GM18526 (cell line): ENCODE results near the gene DACH1.

Experiments
- POLR2A ChIP-seq: IDR thresholded peaks from 3 replicates; pipeline ENCODE4 v1.6.1; 2011; ENCODE audit not compliant: insufficient read length; ENCODE audit errors: extremely low read depth

The DACH1 gene

GRCh38 chr13:71609271-71609670 is 257.7 kb downstream of the DACH1 start:
- TF ChIP-seq POLR2A = no peak

- no peak for TF ChIP-seq POLR2A
Measured at GRCh38 chr13:71607575-71607974, 259.4 kb downstream of the DACH1 start.

DNA sequence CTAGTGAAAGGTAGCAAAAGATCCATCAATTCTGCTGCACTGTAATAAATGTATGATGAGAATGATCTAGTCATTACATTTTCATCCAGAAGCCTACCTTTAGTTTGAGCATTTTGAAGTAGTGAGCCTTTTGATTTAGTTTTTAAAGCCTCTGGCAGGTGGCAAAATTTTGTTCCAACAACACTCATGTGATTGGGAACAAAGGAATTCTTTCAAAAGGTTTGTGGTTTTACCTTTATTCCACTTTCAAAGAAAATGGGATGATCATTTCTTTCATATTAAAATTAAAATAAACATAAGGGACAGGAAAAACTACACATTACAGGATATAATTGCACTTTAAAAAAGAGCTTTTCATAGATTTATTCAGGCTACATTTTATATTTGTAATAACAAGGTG is 260.2 kb downstream of the DACH1 start:
- no peak for TF ChIP-seq POLR2A

DNA sequence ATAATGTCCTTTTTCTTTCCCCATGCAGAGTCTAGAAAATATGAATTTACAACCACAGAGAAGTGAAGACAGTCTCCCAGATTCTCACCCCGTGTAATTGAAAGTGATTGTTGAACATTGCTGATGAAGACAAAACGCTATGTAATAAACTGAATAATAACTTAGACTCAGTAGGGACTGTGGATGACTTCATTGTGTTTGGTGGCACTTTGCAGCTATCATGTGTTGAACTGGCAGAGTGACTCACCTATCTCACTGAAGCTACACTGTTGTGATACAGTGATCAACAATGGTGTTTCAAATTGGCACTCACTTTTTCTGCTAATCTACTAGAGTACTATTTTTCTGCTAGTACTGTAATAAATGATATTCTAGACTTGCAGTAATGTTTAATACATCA is 261.3 kb downstream of the DACH1 start:
- no peak for TF ChIP-seq POLR2A

DNA sequence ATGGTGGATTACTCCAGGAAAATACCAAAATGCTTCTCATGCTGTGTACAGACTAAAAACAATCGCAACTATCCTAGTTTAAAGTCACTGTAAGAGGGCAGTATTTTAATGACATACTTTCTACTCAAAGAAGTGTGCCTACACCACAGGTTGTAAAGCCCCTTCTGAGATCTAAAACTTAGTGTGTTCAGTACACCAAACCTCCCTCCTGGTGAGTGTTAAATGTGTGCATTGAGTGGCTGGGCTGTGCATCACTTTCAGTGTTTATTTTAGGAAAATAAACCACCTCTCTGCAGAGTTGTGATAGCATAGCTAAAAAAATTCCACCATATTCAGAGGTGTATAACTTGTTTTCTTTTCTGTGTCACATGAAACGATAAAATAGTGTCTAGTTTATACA is 263.7 kb downstream of the DACH1 start:
- TF ChIP-seq POLR2A = no peak

DNA sequence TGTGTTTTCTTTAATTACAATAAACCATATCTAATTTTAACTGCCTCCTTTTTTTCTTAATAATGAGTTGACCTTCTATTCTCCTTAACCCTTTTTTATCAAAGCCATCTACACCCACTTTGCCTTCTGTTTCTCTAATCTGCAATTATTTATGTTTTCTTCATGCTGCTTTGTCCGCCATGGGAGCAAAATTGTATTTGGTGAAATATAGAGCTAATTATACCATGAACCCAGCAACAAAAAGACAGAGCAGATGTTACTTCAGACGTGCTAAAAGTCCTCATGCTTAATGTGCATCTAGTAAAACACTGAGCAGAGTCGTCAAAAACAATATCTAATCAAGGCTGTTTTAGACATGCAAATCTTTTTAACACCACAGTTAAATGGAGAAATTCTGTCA is 264.7 kb downstream of the DACH1 start:
- no peak for TF ChIP-seq POLR2A

DNA sequence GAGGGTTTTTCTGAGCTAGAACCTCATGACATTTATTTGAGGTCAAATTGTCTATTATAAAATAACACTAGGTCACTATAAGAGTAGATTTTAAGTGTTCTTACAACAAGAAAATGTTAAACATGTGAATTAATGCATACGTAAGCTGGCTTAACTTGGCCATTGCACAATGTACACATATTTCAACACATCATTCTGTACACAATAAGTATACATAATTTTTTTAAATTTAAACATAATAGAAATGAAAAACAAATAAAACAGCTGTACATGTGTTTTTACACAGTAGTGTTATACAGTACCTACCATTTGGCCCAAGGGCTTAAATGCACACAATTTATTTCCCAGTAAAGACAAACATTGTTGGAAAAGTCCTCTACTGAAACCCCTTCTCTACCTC is 269.9 kb downstream of the DACH1 start:
- TF ChIP-seq POLR2A = no peak

DNA sequence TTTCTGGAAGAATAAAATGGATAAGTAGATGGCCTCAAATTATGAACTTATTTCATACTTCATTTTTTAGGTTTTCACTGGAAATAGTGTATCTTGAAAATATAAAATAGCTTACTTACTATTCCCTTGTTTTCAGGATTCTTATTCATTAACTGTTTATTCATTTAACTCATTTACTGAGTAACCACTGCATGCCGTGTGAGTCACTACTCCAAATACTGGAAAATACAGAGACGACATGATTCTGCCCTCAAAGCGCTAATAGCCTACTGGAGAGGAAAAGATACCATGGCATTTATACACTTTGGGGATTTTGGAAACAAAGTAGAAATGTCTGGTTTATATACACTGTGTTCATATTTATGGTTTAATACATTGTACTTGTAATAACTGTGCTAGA is 270.9 kb downstream of the DACH1 start:
- TF ChIP-seq POLR2A = no peak

GRCh38 chr13:71593566-71593965 is 273.4 kb downstream of the DACH1 start:
- TF ChIP-seq POLR2A = no peak

DNA sequence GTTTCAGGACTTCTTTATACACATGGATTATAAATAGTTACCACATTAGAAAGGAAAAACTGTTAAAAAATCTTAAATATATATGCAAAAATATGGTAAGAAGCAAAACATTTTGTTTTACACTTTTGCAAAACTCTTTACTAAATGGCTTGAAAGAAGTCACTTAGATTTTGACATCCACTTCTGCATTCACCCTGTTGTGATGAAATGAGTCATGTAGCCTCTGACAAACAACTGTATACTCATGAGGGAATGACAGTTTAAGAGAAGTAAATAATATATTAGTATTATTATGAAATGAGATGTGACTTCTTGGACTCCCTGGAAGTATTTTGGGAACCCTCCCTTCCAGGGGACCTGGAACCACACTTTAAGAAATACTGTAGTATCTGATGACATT is 275.6 kb downstream of the DACH1 start:
- no peak for TF ChIP-seq POLR2A

DNA sequence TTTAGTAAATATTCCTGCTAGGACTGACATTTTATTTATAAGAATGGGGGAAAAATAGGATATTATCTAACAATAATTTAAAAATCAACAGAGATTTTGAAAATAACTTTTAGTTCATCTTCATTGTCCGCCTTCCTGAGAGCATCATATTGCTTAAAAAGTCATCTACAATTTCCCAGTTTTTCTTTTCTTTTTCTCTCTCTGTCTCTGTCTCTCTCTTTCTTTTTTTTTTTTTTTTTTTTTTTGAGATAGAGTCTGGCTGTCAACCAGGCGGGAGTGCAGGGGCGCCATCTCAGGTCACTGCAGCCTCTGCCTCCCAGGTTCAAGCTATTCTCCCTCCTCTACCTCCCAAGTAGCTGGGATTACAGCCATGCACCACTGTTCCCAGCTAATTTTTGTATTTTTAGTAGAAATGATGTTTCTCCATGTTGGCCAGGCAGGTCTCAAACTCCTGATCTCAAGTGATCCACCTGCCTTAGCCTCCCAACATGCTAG is 276.3 kb downstream of the DACH1 start:
- no peak for TF ChIP-seq POLR2A

DNA sequence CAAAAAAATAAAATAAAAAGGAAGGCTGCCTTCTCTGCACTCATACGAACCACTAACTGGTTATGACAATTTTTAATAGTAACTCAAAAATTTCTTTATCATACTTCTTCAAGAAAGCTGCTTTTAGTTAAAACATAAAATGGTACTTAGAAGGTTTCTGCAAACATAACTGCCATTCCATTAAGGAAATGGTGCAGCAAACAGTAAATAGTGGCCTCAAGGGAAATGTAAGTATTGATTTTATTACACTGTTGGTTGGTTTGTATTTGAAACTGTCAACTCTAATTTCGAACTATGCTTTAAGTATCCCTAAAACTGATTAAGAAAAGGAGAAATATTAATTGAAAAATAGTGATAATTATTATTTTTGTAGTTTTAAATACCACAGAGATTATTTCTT is 278.0 kb downstream of the DACH1 start:
- no peak for TF ChIP-seq POLR2A

DNA sequence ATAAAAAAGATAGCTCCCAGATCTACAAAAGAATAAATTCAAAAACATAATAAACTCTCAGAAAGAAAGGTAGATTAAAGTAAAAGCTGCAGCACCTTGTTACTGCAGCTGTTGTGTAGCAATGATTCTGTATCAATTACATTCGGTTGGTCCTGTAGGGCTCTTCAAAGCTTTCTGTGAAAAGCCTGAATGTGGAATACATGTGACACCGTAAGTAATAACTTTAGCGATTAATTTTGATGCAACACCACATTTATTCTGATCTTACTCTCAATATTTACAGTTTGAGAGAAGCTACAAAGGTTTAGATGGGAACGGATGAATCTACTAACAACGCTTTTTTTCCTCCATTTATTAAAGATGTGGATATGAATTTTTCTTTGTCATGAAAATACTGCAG is 279.2 kb downstream of the DACH1 start:
- no peak for TF ChIP-seq POLR2A

- TF ChIP-seq POLR2A = no peak
Measured at GRCh38 chr13:71587193-71587592, 279.8 kb downstream of the DACH1 start.

DNA sequence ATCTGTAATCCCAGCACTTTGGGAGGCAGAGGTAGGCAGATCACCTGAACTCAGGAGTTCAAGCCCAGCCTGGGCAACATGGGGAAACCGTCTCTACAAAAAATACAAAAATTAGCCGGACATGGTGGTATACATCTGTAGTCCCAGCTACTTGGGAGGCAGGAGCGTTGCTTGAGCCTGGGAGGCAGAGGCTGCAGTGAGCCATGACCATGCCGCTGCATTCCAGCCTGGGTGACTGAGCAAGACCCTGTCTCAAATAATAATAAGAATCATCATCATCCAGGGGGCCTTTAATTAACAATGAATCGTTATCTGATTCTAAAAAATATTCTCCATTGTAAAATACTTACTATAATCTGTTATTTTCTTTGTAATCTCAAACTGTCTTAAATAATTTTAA is 283.4 kb downstream of the DACH1 start:
- no peak for TF ChIP-seq POLR2A

DNA sequence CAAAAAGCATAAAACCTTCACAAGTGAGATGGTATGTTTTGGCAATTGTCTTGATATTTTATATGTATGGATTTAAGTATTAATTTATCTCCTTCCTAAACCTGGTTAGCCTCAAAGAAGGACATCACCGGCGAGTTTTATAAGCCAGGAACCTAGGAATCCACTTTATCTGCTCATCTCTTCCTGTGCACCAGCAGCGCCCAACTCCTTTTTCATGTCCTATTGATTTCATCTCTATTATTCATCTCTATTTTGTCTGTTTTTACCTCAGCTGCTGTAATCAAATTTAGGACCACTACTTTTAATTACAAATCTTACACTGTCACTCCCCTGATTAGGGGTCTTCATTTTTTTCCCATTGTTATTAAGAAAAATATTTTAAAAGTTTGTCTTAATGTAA is 286.4 kb downstream of the DACH1 start:
- TF ChIP-seq POLR2A = no peak

- no peak for TF ChIP-seq POLR2A
Measured at GRCh38 chr13:71578048-71578447, 289.0 kb downstream of the DACH1 start.

DNA sequence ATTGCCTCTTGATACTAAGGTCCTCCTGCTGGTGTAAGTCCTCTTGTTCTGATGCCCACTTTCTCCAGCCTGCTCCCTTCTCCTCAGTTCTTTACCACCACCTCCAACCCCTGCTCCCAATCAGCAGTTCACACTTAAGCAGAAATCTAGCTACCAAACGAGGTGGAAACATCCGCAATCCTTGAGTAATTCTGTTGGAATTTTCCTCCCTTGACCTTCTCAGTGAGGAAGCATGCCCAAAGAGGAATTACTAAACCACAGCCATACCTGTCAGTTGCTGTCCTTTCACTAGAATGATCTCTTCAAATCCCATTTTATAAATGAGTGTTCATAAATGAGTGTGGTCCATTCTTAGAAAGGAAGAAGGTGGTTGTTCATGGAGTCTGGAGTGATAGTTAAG is 289.9 kb downstream of the DACH1 start:
- no peak for TF ChIP-seq POLR2A

- no peak for TF ChIP-seq POLR2A
Measured at GRCh38 chr13:71576571-71576970, 290.4 kb downstream of the DACH1 start.

- no peak for TF ChIP-seq POLR2A
Measured at GRCh38 chr13:71546881-71547280, 320.1 kb downstream of the DACH1 start.
